Thoracic aorta (tissue), 2 donors: ENCODE results near the gene TMEM168. TPM values are rescaled to one million over a fixed set of nuclear protein-coding genes. Genes with fewer than 3 reads are reported as not detected.

Experiments used
- ATAC-seq: fragments of 150-250 bp; one replicate; pipeline ENCODE4 v1.8.0; 2017; ENCODE audit warnings: low read depth; ENCODE audit not compliant: insufficient number of reproducible peaks, low FRiP score
- DNase-seq: peaks from one replicate; pipeline ENCODE4 v3.0.0-alpha.2; 2020; ENCODE audit warnings: low spot score
- H3K27ac ChIP-seq, 2 donors: fragments of 200-600 bp; sonication (generic); 1 replicate in 1 of 2; 2 replicates in 1 of 2; pipeline ENCODE4 v1.5.1; 2016; ENCODE audit warnings: mild to moderate bottlenecking in 2 of 2, moderate library complexity in 2 of 2
- H3K27me3 ChIP-seq: fragments of 200-600 bp; sonication (generic); replicated peaks from 2 replicates; pipeline ENCODE4 v1.6.0; 2016; ENCODE audit warnings: mild to moderate bottlenecking; ENCODE audit not compliant: insufficient read depth
- H3K36me3 ChIP-seq: fragments of 200-600 bp; sonication (generic); one replicate; pipeline ENCODE4 v1.5.1; 2016
- H3K4me1 ChIP-seq, 2 donors: fragments of 200-600 bp; sonication (generic); 1 replicate in 1 of 2; 2 replicates in 1 of 2; pipeline versions ENCODE4 v1.5.1 to v1.6.0; 2016; ENCODE audit warnings: low read depth in 2 of 2, mild to moderate bottlenecking in 1 of 2; ENCODE audit not compliant: control insufficient read depth in 1 of 2
- H3K4me3 ChIP-seq: fragments of 200-600 bp; sonication (generic); 2 replicates; pipeline ENCODE4 v1.5.1; 2016; ENCODE audit warnings: mild to moderate bottlenecking
- H3K9me3 ChIP-seq: fragments of 200-600 bp; sonication (generic); 2 replicates; pipeline ENCODE4 v1.5.1; 2016
- CTCF ChIP-seq: fragments of 200-600 bp; sonication (generic); IDR thresholded peaks from one replicate; pipeline ENCODE4 v1.5.1; 2019; ENCODE audit warnings: antibody characterized with exemption
- total RNA-seq, 2 donors: library from RNA; depleted of rRNA; stranded (reverse); fragments of >200 nt; gene quantifications; one replicate each; pipeline versions ENCODE4 v1.1.0 to v1.2.3, GENCODE V29; 2016

The TMEM168 gene
- total RNA-seq, 2 donors from 2014 or later: 31.5 to 34.4 TPM

- no peaks in the 10 kb centered on the region for H3K36me3 ChIP-seq
- H3K4me3 ChIP-seq: no peak overlapping the region
- H3K27ac ChIP-seq: no peak overlapping the region
- TF ChIP-seq CTCF: no peak
- DNase-seq: no peak
- H3K27me3 ChIP-seq: no peaks in the 10 kb centered on the region
- no peak for ATAC-seq
- H3K9me3 ChIP-seq: no peaks in the 10 kb centered on the region
- no peaks in the 10 kb centered on the region for H3K4me1 ChIP-seq
Observed at GRCh38 chr7:112714917-112715316, 75.3 kb downstream of the TMEM168 start.
